Measurements from ENCODE around the gene KRTAP29-1. TPM values are rescaled to one million over a fixed set of nuclear protein-coding genes. Genes with fewer than 3 reads are reported as not detected.
A peak's percentile ranks its signal among the peaks of the same experiment; 100 is the strongest.

The KRTAP29-1 gene
- total RNA-seq, 1 experiment from 2014 or later, result not detected

DNA sequence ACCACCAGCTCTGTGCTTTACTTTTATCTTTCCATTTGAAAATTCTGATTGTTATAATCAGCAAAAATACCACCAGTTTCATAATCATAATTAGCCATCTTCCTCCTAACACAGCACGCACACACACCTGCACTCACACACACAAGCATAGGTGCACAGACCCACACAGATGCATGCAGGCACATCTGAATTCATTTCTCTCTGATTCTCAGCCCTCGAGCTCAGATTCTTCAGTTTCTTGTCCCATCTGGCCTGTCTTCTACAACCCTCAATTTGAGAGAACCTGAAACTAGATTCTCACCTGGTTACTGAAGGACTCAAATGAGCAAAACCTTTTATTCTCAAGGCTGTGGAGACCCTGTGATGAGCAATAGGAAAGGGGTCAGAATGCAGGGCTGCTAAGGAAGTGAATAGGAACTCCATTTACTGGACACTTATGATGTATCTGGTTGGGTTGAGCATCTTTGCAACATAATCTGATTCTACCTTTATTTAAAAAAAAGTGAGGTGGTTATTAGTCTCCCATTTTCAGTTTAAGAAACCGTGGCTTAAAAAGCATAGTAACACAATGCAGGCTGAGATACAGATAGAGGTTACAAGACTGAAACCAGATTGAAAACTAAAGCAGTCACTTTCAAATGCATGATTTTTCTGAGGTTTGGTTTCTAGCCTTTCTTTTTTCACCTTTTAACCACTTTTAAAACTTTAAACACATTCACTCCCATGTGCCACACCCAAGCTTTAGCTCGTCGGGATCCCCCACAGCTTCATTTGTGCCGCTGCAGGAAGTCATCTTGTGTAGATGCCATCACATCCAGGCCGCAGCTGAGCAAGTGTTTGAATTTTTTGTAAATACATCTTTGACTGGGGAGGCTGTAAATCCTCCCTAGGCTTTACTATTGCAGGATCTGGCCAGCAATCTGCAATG lies 38.5 kb upstream of the KRTAP29-1 start:
- Histone ChIP-seq H3K9me3 (ENCODE audit: insufficient read depth, low read depth) (0 out of 2 replicates have a peak, but pooled peaks cover 7% of the 10 kb centered on the region), H3K4me3 (no peak overlapping the region), H3K9me2 (ENCODE audit: insufficient read depth) (no peaks in the 10 kb centered on the region), H4K20me1 (ENCODE audit: insufficient read depth) (no peaks in the 10 kb centered on the region), H3K79me2 (ENCODE audit: low read depth) (no peaks in the 10 kb centered on the region), H3K27me3 (ENCODE audit: insufficient read depth, low read depth) (no peaks in the 10 kb centered on the region), H3K4me1 (replicated peaks; ENCODE audit: insufficient read depth) (peaks cover 43% of the 10 kb centered on the region), H3K36me3 (ENCODE audit: low read depth) (no peaks in the 10 kb centered on the region), H2AFZ (0 out of 2 replicates have a peak overlapping the region, but pooled peaks have one; percentile 2), H3K4me2 (peak overlapping the region; percentile 27; the same call in 1 of the 2 replicates), H3K27ac (peak overlapping the region; percentile 40), H3F3A (ENCODE audit: insufficient read depth, low read depth) (peaks cover 10% of the 10 kb centered on the region; the same call in 1 of the 2 replicates)
- no TSS peak for BruUV-seq (replicated peaks)
- DNase-seq, result no peak
- CTCF ChIA-PET, result no interaction called here
- POLR2A ChIA-PET (ENCODE audit: unreplicated experiment), result interaction anchor here (0.6 kb wide), 1 partner anchor 9 kb away, joined by 4 read pairs; no protein-coding TSS in a partner anchor
- TF ChIP-seq, protein P1, sequence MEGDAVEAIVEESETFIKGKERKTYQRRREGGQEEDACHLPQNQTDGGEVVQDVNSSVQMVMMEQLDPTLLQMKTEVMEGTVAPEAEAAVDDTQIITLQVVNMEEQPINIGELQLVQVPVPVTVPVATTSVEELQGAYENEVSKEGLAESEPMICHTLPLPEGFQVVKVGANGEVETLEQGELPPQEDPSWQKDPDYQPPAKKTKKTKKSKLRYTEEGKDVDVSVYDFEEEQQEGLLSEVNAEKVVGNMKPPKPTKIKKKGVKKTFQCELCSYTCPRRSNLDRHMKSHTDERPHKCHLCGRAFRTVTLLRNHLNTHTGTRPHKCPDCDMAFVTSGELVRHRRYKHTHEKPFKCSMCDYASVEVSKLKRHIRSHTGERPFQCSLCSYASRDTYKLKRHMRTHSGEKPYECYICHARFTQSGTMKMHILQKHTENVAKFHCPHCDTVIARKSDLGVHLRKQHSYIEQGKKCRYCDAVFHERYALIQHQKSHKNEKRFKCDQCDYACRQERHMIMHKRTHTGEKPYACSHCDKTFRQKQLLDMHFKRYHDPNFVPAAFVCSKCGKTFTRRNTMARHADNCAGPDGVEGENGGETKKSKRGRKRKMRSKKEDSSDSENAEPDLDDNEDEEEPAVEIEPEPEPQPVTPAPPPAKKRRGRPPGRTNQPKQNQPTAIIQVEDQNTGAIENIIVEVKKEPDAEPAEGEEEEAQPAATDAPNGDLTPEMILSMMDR (conservative IDR thresholded peaks at IDR 0.05), result no peak
- TF ChIP-seq EZH2 (IDR thresholded peaks at IDR 0.05; ENCODE audit: low read depth), result no peak
- intact Hi-C loops (cut with micrococcal nuclease; ENCODE audit: unreplicated experiment), result no loop called here

DNA sequence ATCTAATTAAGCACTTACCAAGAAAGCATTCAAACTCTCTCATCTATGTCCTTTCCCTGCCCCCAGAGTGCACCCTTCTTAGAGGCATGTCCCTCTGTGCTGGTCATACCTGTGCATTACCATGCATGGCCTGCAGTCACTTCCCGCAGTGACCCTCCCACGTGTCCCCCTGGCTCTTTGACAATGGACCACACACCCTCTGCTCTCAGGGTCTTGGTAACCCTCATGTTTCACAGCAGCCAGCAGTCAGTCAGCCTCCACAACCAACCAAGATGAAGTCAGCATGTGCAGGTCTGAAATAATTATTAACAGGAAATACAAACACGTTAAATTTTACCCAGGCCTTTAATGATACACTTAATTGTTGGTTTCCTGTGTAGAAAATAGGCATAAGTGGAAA lies 37.8 kb upstream of the KRTAP29-1 start:
- Histone ChIP-seq H3K4me1 (replicated peaks; ENCODE audit: insufficient read depth) (peaks cover 43% of the 10 kb centered on the region), H3K9me2 (ENCODE audit: insufficient read depth) (no peaks in the 10 kb centered on the region), H3K36me3 (ENCODE audit: low read depth) (no peaks in the 10 kb centered on the region), H2AFZ (0 out of 2 replicates have a peak overlapping the region, but pooled peaks have one; percentile 2), H3K27me3 (ENCODE audit: insufficient read depth, low read depth) (no peaks in the 10 kb centered on the region), H3F3A (ENCODE audit: insufficient read depth, low read depth) (peaks cover 10% of the 10 kb centered on the region; the same call in 1 of the 2 replicates), H3K4me3 (no peak overlapping the region), H3K4me2 (peak overlapping the region; percentile 62), H3K79me2 (ENCODE audit: low read depth) (no peaks in the 10 kb centered on the region), H4K20me1 (ENCODE audit: insufficient read depth) (no peaks in the 10 kb centered on the region), H3K27ac (0 out of 2 replicates have a peak overlapping the region, but pooled peaks have one; percentile 40), H3K9me3 (ENCODE audit: insufficient read depth, low read depth) (0 out of 2 replicates have a peak, but pooled peaks cover 7% of the 10 kb centered on the region)
- DNase-seq, result no peak
- ChIA-PET CTCF (no interaction called here), POLR2A (ENCODE audit: unreplicated experiment) (no interaction called here)
- TF ChIP-seq, protein P1 (conservative IDR thresholded peaks at IDR 0.05), result no peak
- TF ChIP-seq EZH2 (IDR thresholded peaks at IDR 0.05; ENCODE audit: low read depth), result no peak
- BruUV-seq (replicated peaks), result no TSS peak
- intact Hi-C loops (cut with micrococcal nuclease; ENCODE audit: unreplicated experiment), result no loop called here

DNA sequence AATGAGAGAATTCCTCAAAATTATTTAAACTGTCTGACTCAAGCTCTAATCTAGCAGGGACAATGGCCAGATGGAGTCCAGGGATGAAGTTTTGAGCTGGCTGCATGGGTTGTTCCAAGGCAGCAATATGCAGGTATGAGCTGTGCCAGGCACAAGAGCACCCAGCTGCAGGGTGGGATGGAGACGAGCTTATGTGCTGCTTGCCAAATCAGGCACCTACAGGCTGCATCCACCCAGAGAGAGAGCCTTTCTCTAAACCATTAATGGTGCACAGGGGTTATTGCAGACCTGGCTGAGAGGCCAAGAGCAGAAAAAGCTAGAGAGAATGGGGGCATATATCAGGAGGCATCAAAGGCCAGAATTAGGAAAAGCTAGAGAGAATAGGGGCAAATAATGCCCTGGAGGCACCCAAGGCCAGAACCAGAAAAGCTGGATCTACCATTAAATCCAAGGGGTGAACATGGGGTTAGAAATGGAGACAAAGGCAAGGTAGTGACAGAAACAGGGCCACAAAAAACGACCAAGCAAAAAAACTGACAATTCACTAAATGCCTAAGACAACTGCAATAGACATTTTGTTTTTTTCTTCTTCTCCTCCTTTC lies 37.0 kb upstream of the KRTAP29-1 start:
- no peaks in the 10 kb centered on the region for H4K20me1 ChIP-seq (ENCODE audit: insufficient read depth)
- peak overlapping the region; percentile 62 for H3K4me2 ChIP-seq
- DNase-seq, result peak; percentile 33 to 68
- H3K36me3 ChIP-seq (ENCODE audit: low read depth), result no peaks in the 10 kb centered on the region
- H3K9me3 ChIP-seq (ENCODE audit: insufficient read depth, low read depth), result 0 out of 2 replicates have a peak, but pooled peaks cover 7% of the 10 kb centered on the region
- H3K27ac ChIP-seq, result peak overlapping the region; percentile 53
- peaks cover 51% of the 10 kb centered on the region for H3K4me1 ChIP-seq (replicated peaks; ENCODE audit: insufficient read depth)
- intact Hi-C loops (cut with micrococcal nuclease; ENCODE audit: unreplicated experiment), result loop anchor here (5.0 kb wide), 1 partner anchor 63 kb away; no protein-coding TSS in a partner anchor
- POLR2A ChIA-PET (ENCODE audit: unreplicated experiment), result interaction anchor here (0.6 kb wide), 1 partner anchor 28 kb away, joined by 9 read pairs; no protein-coding TSS in a partner anchor
- H3K27me3 ChIP-seq (ENCODE audit: insufficient read depth, low read depth), result no peaks in the 10 kb centered on the region
- CTCF ChIA-PET, result interaction anchor here (0.8 kb wide), 1 partner anchor 78 kb away, joined by 3 read pairs; no protein-coding TSS in a partner anchor
- H3K79me2 ChIP-seq (ENCODE audit: low read depth), result no peaks in the 10 kb centered on the region
- peaks cover 10% of the 10 kb centered on the region; the same call in 1 of the 2 replicates for H3F3A ChIP-seq (ENCODE audit: insufficient read depth, low read depth)
- BruUV-seq (replicated peaks), result no TSS peak
- H3K4me3 ChIP-seq, result no peak overlapping the region; the same call in 1 of the 2 replicates
- H3K9me2 ChIP-seq (ENCODE audit: insufficient read depth), result no peaks in the 10 kb centered on the region
- TF ChIP-seq, protein P1 (conservative IDR thresholded peaks at IDR 0.05), result no peak
- no peak for TF ChIP-seq EZH2 (IDR thresholded peaks at IDR 0.05; ENCODE audit: low read depth)
- peak overlapping the region; percentile 9; the same call in 1 of the 2 replicates for H2AFZ ChIP-seq

Data from PC-9 (cell line).